Stimulated activated naive CD8-positive, alpha-beta T cell treated with anti-CD3 and anti-CD28 coated beads, Interleukin-15, Interleukin-2, amounts not matched to agents 100 ng/mL and 50 ng/mL, for 24 hours (primary cell): ENCODE data around the gene PAAF1.
"Not testable (repeated sequence)": the region's sequence is repeated elsewhere in the genome, so short reads cannot be mapped to it uniquely, and the experiment has no call there.

Experiments used
- H3K27ac Mint-ChIP-seq: one replicate; pipeline ENCODE4 v1.8.0; 2021; ENCODE audit warnings: mild to moderate bottlenecking, mixed read lengths
- H3K27me3 Mint-ChIP-seq: one replicate; pipeline ENCODE4 v1.8.0; 2021; ENCODE audit warnings: mixed read lengths
- H3K36me3 Mint-ChIP-seq: one replicate; pipeline ENCODE4 v1.8.0; 2021; ENCODE audit warnings: low read depth, mixed read lengths
- H3K4me1 Mint-ChIP-seq: one replicate; pipeline ENCODE4 v1.8.0; 2021; ENCODE audit warnings: low read depth, mixed read lengths
- H3K4me3 Mint-ChIP-seq: one replicate; pipeline ENCODE4 v1.8.0; 2021; ENCODE audit warnings: mild to moderate bottlenecking, mixed read lengths
- H3K9me3 Mint-ChIP-seq: one replicate; pipeline ENCODE4 v1.8.0; 2021; ENCODE audit warnings: mixed read lengths

PAAF1 gene

DNA sequence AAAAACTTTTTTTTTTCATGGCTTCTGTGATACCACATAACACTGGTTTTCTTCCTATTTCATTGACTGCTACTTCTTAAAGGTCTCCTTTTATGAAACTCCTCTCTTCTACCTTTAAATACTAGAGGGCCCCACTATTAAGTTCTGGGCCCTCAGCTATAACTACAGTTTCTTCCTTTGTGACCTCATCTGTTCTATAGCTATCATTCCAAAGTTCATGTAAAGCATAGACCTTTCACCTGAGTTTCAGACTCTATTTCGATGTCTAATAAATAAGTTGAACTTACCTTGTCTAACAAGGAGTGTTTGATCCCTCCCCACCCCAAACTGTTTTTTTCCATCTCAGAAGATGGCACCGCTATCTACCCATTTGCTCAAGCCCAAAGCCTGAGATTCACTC is 35.2 kb downstream of the PAAF1 start:
- no peak overlapping the region for H3K4me3 Mint-ChIP-seq
- H3K27ac Mint-ChIP-seq, result no peak overlapping the region
- H3K9me3 Mint-ChIP-seq, result no peaks in the 10 kb centered on the region
- H3K4me1 Mint-ChIP-seq, result peaks cover 3% of the 10 kb centered on the region
- H3K36me3 Mint-ChIP-seq, result peaks cover 48% of the 10 kb centered on the region
- H3K27me3 Mint-ChIP-seq, result no peaks in the 10 kb centered on the region

DNA sequence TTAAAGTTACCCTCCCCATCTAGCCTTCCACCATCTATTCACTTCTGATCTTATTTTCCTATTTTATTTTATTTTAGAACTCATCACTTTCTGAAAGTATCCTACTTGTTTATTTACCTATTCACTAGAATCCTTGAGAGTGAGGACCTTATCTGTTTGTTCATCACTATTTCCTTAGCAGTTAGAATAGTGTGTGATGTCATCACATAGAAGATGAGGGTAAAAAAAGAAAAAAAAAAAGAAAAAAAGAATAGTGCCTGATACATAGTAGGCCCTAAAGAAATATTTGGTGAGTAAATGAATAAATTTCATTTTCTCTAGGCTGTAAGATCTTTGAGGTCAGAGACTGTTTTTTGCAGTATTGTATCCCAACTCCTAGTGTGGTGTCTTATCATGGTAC is 36.7 kb downstream of the PAAF1 start:
- Mint-ChIP-seq H3K4me1 (peaks cover 3% of the 10 kb centered on the region), H3K27me3 (no peaks in the 10 kb centered on the region), H3K36me3 (peaks cover 51% of the 10 kb centered on the region), H3K9me3 (no peaks in the 10 kb centered on the region), H3K4me3 (no peak overlapping the region), H3K27ac (no peak overlapping the region)

DNA sequence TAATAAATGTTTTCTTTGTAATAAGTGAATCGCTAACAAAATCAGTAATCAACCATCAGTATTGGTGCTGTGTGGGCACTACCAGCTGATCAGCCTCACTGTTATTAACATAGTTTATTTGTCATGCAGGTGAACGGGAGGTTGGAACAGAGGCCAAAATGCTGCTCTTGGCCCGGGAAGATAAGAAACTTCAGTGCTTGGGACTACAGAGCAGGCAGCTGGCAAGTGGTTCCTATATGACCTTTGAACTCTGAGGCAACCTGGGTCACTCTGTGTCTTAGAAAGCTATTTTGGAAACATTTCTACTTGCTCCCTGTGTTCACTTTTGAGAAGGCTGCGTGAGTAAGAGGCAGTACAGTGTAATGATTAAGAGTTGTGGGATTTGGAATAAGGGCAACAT is 37.5 kb downstream of the PAAF1 start:
- no peak overlapping the region for H3K4me3 Mint-ChIP-seq
- H3K27me3 Mint-ChIP-seq, result no peaks in the 10 kb centered on the region
- H3K9me3 Mint-ChIP-seq, result no peaks in the 10 kb centered on the region
- peaks cover 56% of the 10 kb centered on the region for H3K36me3 Mint-ChIP-seq
- peaks cover 3% of the 10 kb centered on the region for H3K4me1 Mint-ChIP-seq
- no peak overlapping the region for H3K27ac Mint-ChIP-seq

DNA sequence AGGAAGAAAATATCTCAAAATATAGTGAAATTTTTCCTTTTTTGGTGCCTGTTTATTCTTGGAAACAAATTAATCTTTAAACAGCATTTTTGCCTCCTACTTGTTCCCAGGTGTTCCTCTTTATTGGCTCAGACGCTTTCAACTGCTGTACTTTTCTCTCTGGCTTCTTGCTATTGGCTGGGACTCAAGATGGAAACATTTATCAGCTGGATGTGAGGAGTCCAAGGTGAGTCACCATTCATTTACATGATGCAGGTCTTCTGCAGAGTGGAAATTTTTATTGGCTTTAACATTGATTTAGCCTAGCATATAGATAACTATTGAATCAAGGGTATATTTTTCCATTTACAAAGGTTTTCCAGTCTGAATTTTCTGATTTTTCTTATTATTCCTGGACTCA is 39.6 kb downstream of the PAAF1 start:
- peaks cover 50% of the 10 kb centered on the region for H3K36me3 Mint-ChIP-seq
- H3K27ac Mint-ChIP-seq, result no peak overlapping the region
- no peak overlapping the region for H3K4me3 Mint-ChIP-seq
- H3K27me3 Mint-ChIP-seq, result no peaks in the 10 kb centered on the region
- no peaks in the 10 kb centered on the region for H3K9me3 Mint-ChIP-seq
- peaks cover 3% of the 10 kb centered on the region for H3K4me1 Mint-ChIP-seq

DNA sequence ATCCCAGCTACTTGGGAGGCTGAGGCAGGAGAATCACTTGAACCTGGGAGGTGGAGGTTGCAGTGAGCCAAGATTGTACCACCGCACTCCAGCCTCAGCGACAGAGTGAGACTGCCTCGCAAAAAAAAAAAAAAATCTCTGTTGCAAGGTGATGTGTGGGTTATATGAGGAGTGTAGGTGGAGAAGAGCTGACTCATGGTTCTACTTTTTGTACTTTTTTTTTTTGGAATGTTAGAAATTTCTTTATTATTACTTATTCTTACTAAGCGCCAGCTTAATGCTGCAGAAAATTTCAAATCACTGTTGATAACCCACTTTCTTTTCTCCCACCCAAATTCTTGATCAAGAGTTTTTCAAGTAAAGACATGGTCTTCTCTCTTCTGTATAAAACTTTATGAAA is 44.4 kb downstream of the PAAF1 start:
- H3K4me3 Mint-ChIP-seq, result no peak overlapping the region
- H3K4me1 Mint-ChIP-seq, result peaks cover 3% of the 10 kb centered on the region
- H3K27ac Mint-ChIP-seq, result no peak overlapping the region
- no peaks in the 10 kb centered on the region for H3K27me3 Mint-ChIP-seq
- H3K9me3 Mint-ChIP-seq, result no peaks in the 10 kb centered on the region
- peaks cover 47% of the 10 kb centered on the region for H3K36me3 Mint-ChIP-seq

DNA sequence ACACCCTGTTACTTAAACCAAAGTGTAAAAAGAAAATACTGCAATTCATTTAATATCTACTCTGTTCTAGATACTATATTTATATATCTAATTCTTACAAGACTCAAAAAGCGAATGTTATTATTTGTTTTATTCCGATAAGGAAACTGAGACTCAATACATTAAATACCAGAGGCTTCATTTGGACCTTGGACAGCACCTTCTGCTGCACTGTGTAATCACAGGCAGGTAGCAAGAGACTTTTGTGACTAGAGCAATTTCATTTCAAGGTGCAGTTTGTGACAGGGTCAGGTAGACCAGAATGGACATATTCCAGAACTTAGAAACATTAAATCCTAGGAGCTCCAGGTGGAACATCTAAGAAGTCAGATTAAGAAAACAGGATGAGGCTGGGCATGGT is 52.6 kb downstream of the PAAF1 start:
- H3K36me3 Mint-ChIP-seq, result peaks cover 39% of the 10 kb centered on the region
- H3K27ac Mint-ChIP-seq, result no peak overlapping the region
- H3K4me3 Mint-ChIP-seq, result no peak overlapping the region
- no peaks in the 10 kb centered on the region for H3K27me3 Mint-ChIP-seq
- H3K4me1 Mint-ChIP-seq, result no peaks in the 10 kb centered on the region
- no peaks in the 10 kb centered on the region for H3K9me3 Mint-ChIP-seq

DNA sequence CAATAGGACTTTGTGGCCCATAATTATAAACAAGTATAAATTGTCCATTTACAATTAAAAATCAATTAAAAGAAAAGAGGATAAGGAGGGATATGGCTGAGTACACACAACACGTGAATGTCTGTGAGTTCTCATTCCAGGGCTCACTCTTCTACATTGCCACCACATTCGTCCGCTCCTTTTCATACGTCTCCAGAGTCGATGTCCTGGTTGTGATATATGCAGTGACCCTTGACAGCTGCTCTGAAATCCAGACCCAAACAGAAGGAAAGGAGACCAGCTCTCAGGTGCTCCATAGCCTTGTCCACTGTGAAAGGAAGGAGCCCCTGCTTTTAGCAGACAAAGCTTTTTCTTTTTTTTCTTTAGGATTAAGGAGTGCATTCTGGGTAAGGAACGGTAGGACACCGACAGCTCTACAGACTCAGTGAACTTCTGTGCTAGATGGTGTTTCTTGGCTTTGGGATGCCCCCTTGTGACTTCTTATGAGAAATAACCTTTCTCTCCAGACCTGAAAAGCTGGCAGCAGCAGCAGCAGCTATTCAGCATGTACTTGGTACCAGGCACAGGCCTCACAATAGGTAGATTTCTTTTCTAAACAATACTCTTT is 54.3 kb downstream of the PAAF1 start:
- Mint-ChIP-seq H3K36me3 (peaks cover 40% of the 10 kb centered on the region), H3K4me3 (no peak overlapping the region), H3K27me3 (no peaks in the 10 kb centered on the region), H3K4me1 (no peaks in the 10 kb centered on the region), H3K27ac (no peak overlapping the region), H3K9me3 (no peaks in the 10 kb centered on the region)

DNA sequence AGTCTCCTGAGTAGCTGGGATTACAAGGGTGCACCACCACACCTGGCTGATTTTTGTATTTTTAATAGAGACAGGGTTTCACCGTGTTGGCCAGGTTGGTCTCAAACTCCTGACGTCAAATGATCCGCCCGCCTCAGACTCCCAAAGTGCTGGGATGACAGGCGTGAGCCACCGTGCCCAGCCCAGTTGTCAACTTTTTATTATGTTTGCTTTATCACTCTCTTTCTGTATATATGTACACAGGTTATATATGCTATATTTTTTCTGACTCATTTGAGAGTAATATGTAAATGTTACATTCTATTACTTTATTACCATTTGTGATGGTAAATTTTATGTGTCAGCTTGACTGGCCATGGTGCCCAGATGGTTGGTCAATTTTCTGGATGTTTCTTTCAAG is 55.2 kb downstream of the PAAF1 start:
- Mint-ChIP-seq H3K4me3 (no peak overlapping the region), H3K9me3 (no peaks in the 10 kb centered on the region), H3K27ac (no peak overlapping the region), H3K27me3 (no peaks in the 10 kb centered on the region), H3K4me1 (no peaks in the 10 kb centered on the region), H3K36me3 (peaks cover 38% of the 10 kb centered on the region)

DNA sequence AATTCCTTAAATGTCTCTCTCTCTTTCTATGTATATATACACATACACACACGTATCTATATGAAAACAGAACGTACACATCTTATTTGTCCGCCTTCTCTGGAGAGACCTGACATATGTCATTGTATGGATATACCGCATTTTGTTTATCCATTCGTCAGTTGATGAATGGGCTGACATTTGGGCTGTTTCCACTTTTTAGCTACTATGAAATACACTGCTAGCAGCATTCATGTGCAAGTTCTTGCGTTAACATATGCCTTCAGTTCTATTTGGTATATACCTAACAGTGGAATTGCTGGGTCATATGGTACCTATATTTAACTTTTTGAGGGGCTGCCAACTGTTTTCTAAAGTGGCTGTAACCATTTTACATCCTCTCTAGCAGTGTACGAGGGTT is 56.0 kb downstream of the PAAF1 start:
- H3K27ac Mint-ChIP-seq, result no peak overlapping the region
- H3K4me1 Mint-ChIP-seq, result no peaks in the 10 kb centered on the region
- H3K9me3 Mint-ChIP-seq, result no peaks in the 10 kb centered on the region
- no peak overlapping the region for H3K4me3 Mint-ChIP-seq
- H3K36me3 Mint-ChIP-seq, result peaks cover 32% of the 10 kb centered on the region
- H3K27me3 Mint-ChIP-seq, result no peaks in the 10 kb centered on the region

DNA sequence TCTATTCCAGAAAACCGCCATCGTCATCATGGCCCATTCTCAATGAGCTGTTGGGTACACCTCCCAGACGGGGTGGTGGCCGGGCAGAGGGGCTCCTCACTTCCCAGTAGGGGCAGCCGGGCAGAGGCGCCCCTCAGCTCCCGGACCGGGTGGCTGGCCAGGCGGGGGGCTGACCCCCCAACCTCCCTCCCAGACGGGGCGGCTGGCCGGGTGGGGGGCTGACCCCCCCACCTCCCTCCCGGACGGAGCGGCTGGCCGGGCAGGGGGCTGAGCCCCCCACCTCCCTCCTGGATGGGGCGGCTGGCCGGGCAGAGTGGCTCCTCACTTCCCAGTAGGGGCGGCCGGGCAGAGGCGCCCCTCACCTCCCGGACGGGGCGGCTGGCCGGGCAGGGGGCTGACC is 59.2 kb downstream of the PAAF1 start:
- H3K27ac Mint-ChIP-seq, H3K9me3 Mint-ChIP-seq, H3K4me1 Mint-ChIP-seq, H3K27me3 Mint-ChIP-seq, H3K4me3 Mint-ChIP-seq: not testable (repeated sequence)
- peaks cover 31% of the 10 kb centered on the region for H3K36me3 Mint-ChIP-seq

DNA sequence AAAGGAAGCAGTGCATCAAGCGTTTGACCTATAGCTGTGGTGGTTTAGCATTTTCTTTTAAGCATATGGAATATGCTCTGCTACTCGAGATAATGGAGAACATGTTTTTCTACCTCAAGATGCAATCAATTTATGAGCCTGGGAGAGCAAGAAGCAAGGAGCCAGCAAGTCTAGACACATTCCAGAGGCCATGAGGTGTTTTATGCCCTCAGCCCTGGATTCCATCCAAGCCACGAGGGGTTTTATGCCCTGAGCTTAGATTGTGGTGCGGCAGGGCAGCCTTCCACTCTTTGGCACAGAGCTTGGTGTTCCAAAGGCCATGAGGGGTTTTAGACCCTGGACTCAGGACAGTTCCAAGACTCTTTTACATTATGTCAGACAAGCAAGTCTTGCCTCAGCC is 62.3 kb downstream of the PAAF1 start:
- Mint-ChIP-seq H3K4me1 (no peaks in the 10 kb centered on the region), H3K27ac (no peak overlapping the region), H3K9me3 (no peaks in the 10 kb centered on the region), H3K4me3 (no peak overlapping the region), H3K36me3 (peaks cover 18% of the 10 kb centered on the region), H3K27me3 (no peaks in the 10 kb centered on the region)

DNA sequence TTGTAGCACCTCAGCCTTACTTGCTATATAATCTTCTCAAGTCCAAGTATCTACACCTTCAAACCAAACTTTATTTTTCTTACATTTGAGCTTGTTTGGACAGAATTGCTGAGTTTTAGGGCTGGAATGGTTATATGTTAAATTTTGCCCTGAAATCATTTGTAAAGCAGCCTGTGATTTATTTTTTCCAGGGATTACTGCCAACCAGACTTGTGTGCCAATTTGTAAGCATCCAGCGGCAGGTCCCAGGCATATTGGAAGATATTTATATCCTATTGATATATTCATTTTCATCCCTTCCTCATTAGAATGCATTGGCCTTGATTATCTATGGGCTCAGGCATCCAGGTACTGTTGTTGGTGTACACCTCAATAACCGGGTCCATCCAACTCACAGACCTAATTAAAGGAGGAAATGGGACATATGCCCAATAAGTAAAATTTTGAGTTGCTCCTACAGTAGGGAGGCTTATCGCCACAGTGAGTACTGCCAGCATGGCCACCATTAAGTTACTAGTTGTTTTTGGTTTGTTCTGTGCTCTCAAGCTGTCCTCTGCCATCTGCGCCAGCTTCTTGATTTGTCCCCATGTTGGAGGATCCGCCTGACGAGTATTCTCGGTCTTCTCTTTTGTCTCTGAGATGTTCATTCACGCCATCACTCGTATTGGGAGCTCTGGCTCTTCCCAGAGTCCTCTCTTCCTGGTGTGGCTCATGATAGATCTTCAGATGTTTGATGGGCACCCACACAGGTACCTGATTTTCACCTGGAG is 64.2 kb downstream of the PAAF1 start:
- no peak overlapping the region for H3K4me3 Mint-ChIP-seq
- H3K4me1 Mint-ChIP-seq, result no peaks in the 10 kb centered on the region
- no peaks in the 10 kb centered on the region for H3K27me3 Mint-ChIP-seq
- no peak overlapping the region for H3K27ac Mint-ChIP-seq
- peaks cover 10% of the 10 kb centered on the region for H3K36me3 Mint-ChIP-seq
- no peaks in the 10 kb centered on the region for H3K9me3 Mint-ChIP-seq

DNA sequence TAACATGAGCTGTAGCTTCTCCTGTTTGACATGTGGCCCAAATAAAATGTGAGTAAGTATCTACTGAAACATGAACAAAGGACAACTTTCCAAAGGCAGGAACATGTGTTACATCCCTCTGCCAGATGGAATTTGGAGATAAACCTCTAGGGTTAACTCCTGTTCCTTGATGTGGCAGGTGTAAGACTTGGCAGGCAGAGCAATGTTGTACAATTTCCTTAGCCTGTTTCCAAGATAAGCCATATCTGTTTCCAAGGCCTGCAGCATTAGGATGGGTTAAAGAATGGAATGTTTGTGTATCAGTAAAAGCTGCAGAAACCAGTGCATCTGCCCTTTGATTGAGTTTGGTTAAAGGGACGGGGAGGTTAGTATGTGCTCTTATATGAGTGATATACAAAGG is 65.2 kb downstream of the PAAF1 start:
- Mint-ChIP-seq H3K27me3 (no peaks in the 10 kb centered on the region), H3K4me1 (no peaks in the 10 kb centered on the region), H3K4me3 (no peak overlapping the region), H3K36me3 (peaks cover 9% of the 10 kb centered on the region), H3K27ac (no peak overlapping the region), H3K9me3 (no peaks in the 10 kb centered on the region)

DNA sequence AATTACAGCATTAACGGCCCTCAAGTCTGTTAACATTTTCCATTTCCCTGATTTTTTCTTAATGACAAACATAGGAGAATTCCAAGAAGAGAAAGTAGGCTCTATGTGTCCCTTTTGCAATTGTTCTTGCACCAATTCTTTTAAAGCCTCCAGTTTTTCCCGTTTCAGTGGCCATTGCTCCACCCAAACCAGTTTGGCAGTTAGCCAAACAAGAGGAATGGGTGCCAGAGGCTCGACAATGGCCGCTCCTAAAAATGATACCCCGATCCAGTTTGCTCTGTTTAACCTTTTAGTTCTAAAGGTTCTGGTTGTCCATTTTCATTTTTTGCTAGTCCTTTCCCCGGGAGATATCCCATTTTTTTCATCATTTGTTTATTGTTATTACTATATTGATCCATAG is 67.3 kb downstream of the PAAF1 start:
- H3K36me3 Mint-ChIP-seq, result peaks cover under 1% of the 10 kb centered on the region

DNA sequence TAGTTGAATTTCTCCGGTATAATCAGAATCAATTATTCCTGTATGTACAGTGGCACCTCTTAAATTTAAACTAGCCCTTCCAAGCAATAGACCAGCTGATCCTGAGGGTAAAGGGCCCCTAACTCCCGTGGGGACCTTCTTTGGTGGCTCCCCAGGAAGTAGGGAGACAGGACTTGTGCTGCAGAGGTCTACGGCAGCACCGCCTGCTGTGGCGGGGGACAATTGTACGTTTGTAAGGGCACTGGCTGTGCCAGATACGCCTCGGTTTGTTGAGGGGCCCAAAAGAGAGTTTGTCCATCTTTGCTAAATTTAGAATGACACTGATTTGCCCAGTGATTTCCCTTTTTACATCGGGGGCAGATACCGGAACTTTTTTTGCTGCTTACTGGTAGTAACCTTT is 68.1 kb downstream of the PAAF1 start:
- no peaks in the 10 kb centered on the region for H3K27me3 Mint-ChIP-seq
- H3K4me1 Mint-ChIP-seq, result no peaks in the 10 kb centered on the region
- H3K9me3 Mint-ChIP-seq, result no peaks in the 10 kb centered on the region
- no peak overlapping the region for H3K27ac Mint-ChIP-seq
- H3K4me3 Mint-ChIP-seq, result no peak overlapping the region
- no peaks in the 10 kb centered on the region for H3K36me3 Mint-ChIP-seq

More for the DNA sequence above, 67.3 kb downstream of the PAAF1 start:
- Mint-ChIP-seq H3K4me3 (no peak overlapping the region), H3K4me1 (no peaks in the 10 kb centered on the region), H3K27me3 (no peaks in the 10 kb centered on the region), H3K27ac (no peak overlapping the region), H3K9me3 (no peaks in the 10 kb centered on the region)

DNA sequence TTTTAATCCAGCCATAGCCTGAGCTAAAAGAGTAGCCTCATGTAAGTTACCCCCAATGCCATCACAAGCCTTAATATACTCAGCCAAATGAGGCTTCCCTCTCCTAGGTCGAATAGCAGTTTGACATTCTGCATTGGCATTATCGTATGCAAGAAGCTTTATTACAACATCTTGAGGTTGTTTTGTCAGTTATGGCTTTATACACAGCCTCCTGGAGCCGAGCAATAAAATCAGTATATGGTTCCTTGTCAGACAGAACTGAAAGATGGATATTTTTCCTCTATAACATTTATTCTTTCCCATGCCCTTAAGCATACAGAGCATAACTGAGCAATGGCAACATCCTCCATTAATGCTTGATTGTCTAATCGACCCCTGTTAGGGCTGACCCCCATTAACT is 68.6 kb downstream of the PAAF1 start:
- Mint-ChIP-seq H3K27me3 (no peaks in the 10 kb centered on the region), H3K4me3 (no peak overlapping the region), H3K27ac (no peak overlapping the region), H3K36me3 (no peaks in the 10 kb centered on the region), H3K4me1 (no peaks in the 10 kb centered on the region), H3K9me3 (no peaks in the 10 kb centered on the region)
